Naive thymus-derived CD4-positive, alpha-beta T cell (primary cell): ENCODE results near the gene PARD3B. TPM values are rescaled to one million over a fixed set of nuclear protein-coding genes. Genes with fewer than 3 reads are reported as not detected.

Experiments used
- ATAC-seq: fragments of 150-1000 bp; cut with Tn5 transposase; 2 replicates; pipeline ENCODE4 v1.10.0; 2021; ENCODE audit warnings: mild to moderate bottlenecking, moderate library complexity
- CTCF ChIA-PET: fragments of 350-600 bp; sonication (Branson Sonifier 250); formaldehyde crosslinking; loops from one replicate; lab custom pipeline; 2021; ENCODE audit warnings: antibody characterized with exemption; lab: Charles Lee
- POLR2A ChIA-PET: fragments of 350-600 bp; sonication (Branson Sonifier 250); formaldehyde crosslinking; loops from one replicate; lab custom pipeline; 2021; ENCODE audit warnings: antibody characterized with exemption, inconsistent platforms; lab: Charles Lee
- DNase-seq, 9 donors: peaks; one replicate each; pipeline versions ENCODE4 v3.0.0 to v3.0.0-alpha.2; 2020 to 2022; ENCODE audit warnings: mixed read lengths in 1 of 9
- H3K27ac ChIP-seq: one replicate; pipeline ENCODE4 v1.7.0; 2013; ENCODE audit warnings: mild to moderate bottlenecking, low read depth, low read length, moderate library complexity
- H3K27me3 ChIP-seq, 2 donors: one replicate each; pipeline ENCODE4 v1.7.0; 2013; ENCODE audit warnings: low read length in 2 of 2, mild to moderate bottlenecking in 2 of 2, moderate library complexity in 2 of 2; ENCODE audit not compliant: control insufficient read depth in 2 of 2, insufficient read depth in 2 of 2
- H3K36me3 ChIP-seq, 3 experiments: 1 replicate in 2 of 3; 2 replicates in 1 of 3; pipeline ENCODE4 v1.7.0; 2013; ENCODE audit warnings: low read length in 3 of 3, mild to moderate bottlenecking in 3 of 3, moderate library complexity in 1 of 3; ENCODE audit not compliant: insufficient read depth in 3 of 3, control insufficient read depth in 2 of 3
- H3K4me1 ChIP-seq, 2 donors: one replicate each; pipeline ENCODE4 v1.7.0; 2013; ENCODE audit warnings: low read length in 2 of 2, mild to moderate bottlenecking in 2 of 2, moderate library complexity in 1 of 2; ENCODE audit not compliant: control insufficient read depth in 2 of 2, insufficient read depth in 2 of 2
- H3K4me3 ChIP-seq: 2 replicates; pipeline ENCODE4 v1.7.0; 2013; ENCODE audit warnings: mild to moderate bottlenecking, low read length
- H3K9me3 ChIP-seq, 3 experiments: 1 replicate in 2 of 3; 2 replicates in 1 of 3; pipeline ENCODE4 v1.7.0; 2013; ENCODE audit warnings: low read length in 3 of 3; ENCODE audit not compliant: control insufficient read depth in 2 of 3
- H3K27ac Mint-ChIP-seq, 9 donors: one replicate each; pipeline ENCODE4 v1.8.0; 2020 to 2022; ENCODE audit warnings: mixed read lengths in 9 of 9, mild to moderate bottlenecking in 8 of 9, moderate library complexity in 5 of 9, inconsistent platforms in 2 of 9
- H3K27me3 Mint-ChIP-seq, 5 donors: one replicate each; pipeline ENCODE4 v1.8.0; 2021 to 2022; ENCODE audit warnings: mixed read lengths in 5 of 5, mild to moderate bottlenecking in 1 of 5
- H3K36me3 Mint-ChIP-seq, 5 donors: one replicate each; pipeline ENCODE4 v1.8.0; 2020 to 2022; ENCODE audit warnings: mixed read lengths in 5 of 5, mild to moderate bottlenecking in 3 of 5, inconsistent platforms in 1 of 5
- H3K4me1 Mint-ChIP-seq, 7 donors: one replicate each; pipeline ENCODE4 v1.8.0; 2020 to 2022; ENCODE audit warnings: mixed read lengths in 7 of 7, mild to moderate bottlenecking in 3 of 7, inconsistent platforms in 1 of 7
- H3K4me3 Mint-ChIP-seq, 10 donors: one replicate each; pipeline ENCODE4 v1.8.0; 2020 to 2022; ENCODE audit warnings: mild to moderate bottlenecking in 10 of 10, mixed read lengths in 10 of 10, moderate library complexity in 6 of 10, inconsistent platforms in 2 of 10
- H3K9me3 Mint-ChIP-seq, 11 donors: one replicate each; pipeline ENCODE4 v1.8.0; 2020 to 2022; ENCODE audit warnings: mixed read lengths in 11 of 11, mild to moderate bottlenecking in 4 of 11, inconsistent platforms in 1 of 11, moderate library complexity in 1 of 11
- intact Hi-C, 2 donors: fragments of 100-400 bp; cut with micrococcal nuclease; formaldehyde crosslinking; loops; one replicate each; pipeline ENCODE4 v1.15.1; 2023
- polyA plus RNA-seq, 2 donors: library from polyadenylated mRNA; unstranded; fragments of 300-500 nt; fragmentation: Illumina TruSeq; gene quantifications; one replicate each; pipeline ENCODE4 v1.2.3, GENCODE V29; 2021
- total RNA-seq, 6 experiments: library from RNA in 5 of 6; stranded (reverse) in 5 of 6; gene quantifications; 1 replicate in 5 of 6; 2 replicates in 1 of 6; pipeline ENCODE4 v1.2.3 and lab custom pipeline; 2021 to 2026

PARD3B gene
- total and polyA plus RNA-seq, 7 experiments from 2014 or later: 0.22 to 4.0 (median 0.87) TPM

DNA sequence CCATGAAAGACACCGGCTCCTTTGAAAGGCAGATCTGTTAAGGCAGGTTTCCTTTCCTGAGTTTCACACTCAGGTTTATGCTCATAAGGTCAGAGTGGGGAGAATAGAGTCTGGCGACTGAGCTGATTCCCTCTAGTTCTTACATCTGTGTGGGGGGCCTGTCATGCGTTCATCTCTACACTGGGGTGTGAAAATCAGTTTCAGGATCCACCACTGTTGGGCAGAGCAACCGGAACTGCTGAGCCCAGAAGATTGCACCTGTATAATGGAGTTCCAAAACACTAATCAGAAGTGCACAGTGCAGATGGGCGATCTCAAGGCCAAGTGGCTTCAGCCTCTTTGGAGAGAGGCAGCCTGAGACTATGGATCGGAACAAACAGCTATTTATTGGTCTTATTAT lies 955.7 kb downstream of the PARD3B start:
- H3K4me3 Mint-ChIP-seq: no peak overlapping the region
- no peak overlapping the region for H3K27ac Mint-ChIP-seq
- no peak overlapping the region for H3K27ac ChIP-seq
- no peak overlapping the region for H3K4me3 ChIP-seq
- peaks cover 0 to 9% (median 0%) of the 10 kb centered on the region in 11 donors for H3K9me3 Mint-ChIP-seq
- no peaks in the 10 kb centered on the region for H3K9me3 ChIP-seq
- ATAC-seq (no peak), DNase-seq (no peak)
- no peaks in the 10 kb centered on the region for H3K4me1 ChIP-seq
- H3K36me3 ChIP-seq: no peaks in the 10 kb centered on the region
- CTCF ChIA-PET: interaction anchor here (0.6 kb wide), 1 partner anchor 447 kb away, joined by 3 read pairs; no protein-coding TSS in a partner anchor
- no peaks in the 10 kb centered on the region for H3K36me3 Mint-ChIP-seq
- H3K4me1 Mint-ChIP-seq: peaks cover 0 to 10% (median 0%) of the 10 kb centered on the region in 7 donors
- POLR2A ChIA-PET: no interaction called here
- H3K27me3 ChIP-seq: no peaks in the 10 kb centered on the region
- H3K27me3 Mint-ChIP-seq: peaks cover 0 to 14% (median 0%) of the 10 kb centered on the region in 5 donors
- intact Hi-C loops: no loop called here

DNA sequence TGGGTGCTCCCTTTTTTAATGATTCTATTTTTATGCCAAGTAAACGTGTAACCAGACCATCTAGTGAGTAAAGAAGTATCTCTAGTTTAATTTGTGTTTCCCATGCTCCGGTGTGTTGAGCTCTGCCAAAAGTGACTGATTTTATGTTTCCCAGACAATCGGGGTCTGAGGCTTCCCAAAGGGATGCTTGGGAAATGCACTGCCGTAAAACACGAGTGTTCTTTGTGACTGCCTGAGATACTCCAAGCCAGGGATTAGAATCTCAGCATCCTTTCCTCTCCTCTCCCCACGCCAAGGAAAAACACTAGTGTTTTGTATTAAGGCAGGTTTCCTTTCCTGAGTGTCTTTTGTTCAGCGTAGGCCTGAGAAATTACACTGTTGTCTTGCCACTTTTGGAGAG lies 956.6 kb downstream of the PARD3B start:
- Mint-ChIP-seq H3K36me3 (no peaks in the 10 kb centered on the region), H3K27me3 (peaks cover 0 to 14% (median 0%) of the 10 kb centered on the region in 5 donors), H3K27ac (no peak overlapping the region), H3K4me3 (no peak overlapping the region), H3K9me3 (peaks cover 0 to 9% (median 0%) of the 10 kb centered on the region in 11 donors), H3K4me1 (peaks cover 0 to 10% (median 0%) of the 10 kb centered on the region in 7 donors)
- intact Hi-C loops: no loop called here
- ATAC-seq (no peak), DNase-seq (no peak)
- Histone ChIP-seq H3K9me3 (no peaks in the 10 kb centered on the region), H3K27me3 (no peaks in the 10 kb centered on the region), H3K27ac (no peak overlapping the region), H3K4me3 (no peak overlapping the region), H3K36me3 (no peaks in the 10 kb centered on the region), H3K4me1 (no peaks in the 10 kb centered on the region)
- POLR2A ChIA-PET: no interaction called here
- CTCF ChIA-PET: interaction anchor here (0.6 kb wide), 2 partner anchors 446 to 605 kb away, joined by 3 read pairs; no protein-coding TSS in a partner anchor

DNA sequence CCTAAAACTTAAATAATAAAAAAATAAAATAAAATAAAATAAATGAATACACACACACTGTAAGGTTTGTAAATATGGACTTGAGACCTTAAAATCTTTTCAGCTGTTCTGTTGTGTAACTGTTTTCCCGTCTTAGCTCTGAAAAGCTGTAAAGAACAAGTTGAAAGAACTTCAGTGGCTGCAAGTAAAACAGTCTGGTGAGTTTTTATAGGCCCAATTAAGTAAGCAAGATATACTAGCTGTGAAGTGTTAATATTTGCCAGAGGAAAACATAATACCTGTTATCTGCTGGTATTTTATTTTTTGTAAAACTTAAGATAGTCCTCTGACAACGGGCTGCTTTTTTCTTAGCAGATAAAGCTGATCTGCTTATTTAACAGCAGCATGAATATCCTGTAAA lies 960.1 kb downstream of the PARD3B start:
- Mint-ChIP-seq H3K27me3 (peaks cover 0 to 11% (median 0%) of the 10 kb centered on the region in 5 donors), H3K27ac (no peak overlapping the region), H3K36me3 (no peaks in the 10 kb centered on the region), H3K9me3 (peaks cover 0 to 8% (median 0%) of the 10 kb centered on the region in 11 donors), H3K4me1 (peaks cover 0 to 1% (median 0%) of the 10 kb centered on the region in 7 donors), H3K4me3 (no peak overlapping the region)
- Histone ChIP-seq H3K36me3 (no peaks in the 10 kb centered on the region), H3K27me3 (no peaks in the 10 kb centered on the region), H3K9me3 (no peaks in the 10 kb centered on the region), H3K4me3 (no peak overlapping the region), H3K4me1 (no peaks in the 10 kb centered on the region), H3K27ac (no peak overlapping the region)
- intact Hi-C loops: no loop called here
- POLR2A ChIA-PET: no interaction called here
- ATAC-seq (no peak), DNase-seq (no peak)
- CTCF ChIA-PET: no interaction called here

DNA sequence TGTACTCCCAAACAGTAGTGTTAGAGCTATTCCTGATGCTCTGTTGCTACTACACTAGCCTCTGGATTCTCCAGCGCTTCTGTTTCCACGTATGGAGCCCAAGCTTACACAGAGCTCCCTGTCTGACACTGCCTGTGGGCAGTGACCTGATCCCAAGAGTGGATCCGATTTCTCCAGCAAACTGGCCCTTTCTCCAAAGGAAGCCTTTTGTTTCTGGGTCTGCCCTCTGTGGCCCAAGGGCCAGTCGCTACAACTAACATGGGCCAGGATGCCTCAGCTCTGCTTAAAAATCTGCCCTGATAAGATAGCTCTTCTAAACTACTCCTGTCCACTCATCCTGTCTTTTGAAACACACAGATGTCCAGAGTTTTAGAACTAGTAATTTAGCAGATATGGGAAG lies 964.4 kb downstream of the PARD3B start:
- intact Hi-C loops: no loop called here
- Histone ChIP-seq H3K27me3 (no peaks in the 10 kb centered on the region), H3K27ac (no peak overlapping the region), H3K4me1 (no peaks in the 10 kb centered on the region), H3K36me3 (no peaks in the 10 kb centered on the region), H3K4me3 (no peak overlapping the region), H3K9me3 (no peaks in the 10 kb centered on the region)
- no peak overlapping the region for H3K27ac Mint-ChIP-seq
- H3K27me3 Mint-ChIP-seq: peaks cover 0 to 5% (median 0%) of the 10 kb centered on the region in 5 donors
- ATAC-seq: no peak
- no peak for DNase-seq
- peaks cover 0 to 5% (median 0%) of the 10 kb centered on the region in 11 donors for H3K9me3 Mint-ChIP-seq
- POLR2A ChIA-PET: interaction anchor here (1.0 kb wide), 1 partner anchor 10 kb away, joined by 3 read pairs; no protein-coding TSS in a partner anchor
- H3K4me1 Mint-ChIP-seq: no peaks in the 10 kb centered on the region
- no peaks in the 10 kb centered on the region for H3K36me3 Mint-ChIP-seq
- CTCF ChIA-PET: no interaction called here
- H3K4me3 Mint-ChIP-seq: no peak overlapping the region

DNA sequence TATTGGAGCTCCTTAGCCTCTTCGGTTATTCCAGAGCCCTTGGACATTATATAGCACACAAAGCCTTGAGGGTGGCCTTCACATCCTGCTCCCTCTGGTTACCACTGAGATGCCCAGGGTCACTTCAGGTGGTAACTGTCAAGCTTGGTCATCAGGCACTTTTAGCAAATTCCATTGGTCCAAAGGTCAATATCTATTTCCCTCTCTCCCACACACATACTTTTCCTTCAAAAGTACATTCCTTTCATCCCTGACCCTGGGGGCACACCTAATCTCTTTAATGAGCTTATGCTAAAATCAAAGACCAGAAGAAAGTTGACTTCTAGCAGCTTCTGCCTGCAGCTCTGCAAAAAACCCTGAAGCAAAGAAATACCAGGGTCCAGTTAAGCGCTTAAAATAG lies 965.1 kb downstream of the PARD3B start:
- Mint-ChIP-seq H3K9me3 (peaks cover 0 to 5% (median 0%) of the 10 kb centered on the region in 11 donors), H3K4me1 (no peaks in the 10 kb centered on the region), H3K4me3 (no peak overlapping the region), H3K36me3 (no peaks in the 10 kb centered on the region), H3K27ac (no peak overlapping the region), H3K27me3 (peaks cover 0 to 7% (median 0%) of the 10 kb centered on the region in 5 donors)
- Histone ChIP-seq H3K36me3 (no peaks in the 10 kb centered on the region), H3K4me1 (no peaks in the 10 kb centered on the region), H3K27ac (no peak overlapping the region), H3K27me3 (no peaks in the 10 kb centered on the region), H3K4me3 (no peak overlapping the region), H3K9me3 (no peaks in the 10 kb centered on the region)
- ChIA-PET POLR2A (interaction anchor here (0.7 kb wide), 1 partner anchor 24 kb away, joined by 3 read pairs; no protein-coding TSS in a partner anchor), CTCF (no interaction called here)
- no peak for DNase-seq
- intact Hi-C loops: no loop called here
- ATAC-seq: no peak

DNA sequence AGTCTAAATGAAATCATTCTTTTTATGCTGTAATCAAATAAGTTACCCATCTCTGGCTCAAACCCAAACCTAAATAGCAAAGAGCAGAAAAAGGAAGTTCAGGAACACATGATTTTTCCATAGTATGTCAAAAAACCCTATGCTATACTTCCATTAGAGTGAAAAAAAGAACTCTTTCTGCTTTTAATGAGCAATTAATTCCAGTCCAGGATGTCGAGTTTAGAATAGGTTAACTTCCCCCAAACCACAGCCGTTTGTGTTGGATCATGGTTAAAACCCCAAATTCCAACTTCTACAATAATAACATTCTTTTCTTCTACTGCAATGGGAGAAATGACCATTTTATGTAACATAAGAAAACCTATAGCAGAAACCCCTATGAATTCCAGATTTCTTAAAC lies 965.9 kb downstream of the PARD3B start:
- intact Hi-C loops: no loop called here
- ChIA-PET CTCF (interaction anchor here (0.6 kb wide), 1 partner anchor 34 kb away, joined by 3 read pairs; no protein-coding TSS in a partner anchor), POLR2A (no interaction called here)
- H3K27me3 Mint-ChIP-seq: peaks cover 0 to 7% (median 0%) of the 10 kb centered on the region in 5 donors
- DNase-seq: no peak
- Histone ChIP-seq H3K4me3 (no peak overlapping the region), H3K27me3 (no peaks in the 10 kb centered on the region), H3K4me1 (no peaks in the 10 kb centered on the region), H3K36me3 (no peaks in the 10 kb centered on the region), H3K27ac (no peak overlapping the region), H3K9me3 (no peaks in the 10 kb centered on the region)
- H3K4me1 Mint-ChIP-seq: no peaks in the 10 kb centered on the region
- H3K9me3 Mint-ChIP-seq: peaks cover 0 to 5% (median 0%) of the 10 kb centered on the region in 11 donors
- no peak for ATAC-seq
- H3K4me3 Mint-ChIP-seq: no peak overlapping the region
- no peaks in the 10 kb centered on the region for H3K36me3 Mint-ChIP-seq
- H3K27ac Mint-ChIP-seq: no peak overlapping the region

DNA sequence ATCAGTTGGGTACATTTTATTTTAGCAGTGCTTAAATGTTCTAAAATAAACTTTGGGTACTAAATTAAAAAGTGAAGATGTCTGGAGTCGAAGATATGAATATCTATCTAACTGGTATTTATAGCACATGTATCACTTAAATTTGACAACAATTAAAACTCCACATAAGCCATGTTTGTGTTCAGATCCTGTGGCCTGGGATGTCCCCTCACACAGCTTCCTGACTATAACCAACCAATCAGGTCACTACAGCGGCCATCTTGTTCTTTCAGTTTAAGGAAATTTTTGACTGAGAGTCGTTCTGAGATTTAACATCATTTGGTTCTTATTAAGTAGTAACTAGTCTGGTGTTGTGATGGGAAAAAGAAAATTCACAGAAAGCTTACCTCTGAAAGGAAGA lies 966.4 kb downstream of the PARD3B start:
- H3K4me3 Mint-ChIP-seq: no peak overlapping the region
- ChIA-PET POLR2A (no interaction called here), CTCF (interaction anchor here (0.6 kb wide), 1 partner anchor 33 kb away, joined by 3 read pairs; no protein-coding TSS in a partner anchor)
- H3K4me1 ChIP-seq: no peaks in the 10 kb centered on the region
- no peak overlapping the region for H3K4me3 ChIP-seq
- H3K9me3 Mint-ChIP-seq: peaks cover 0 to 5% (median 0%) of the 10 kb centered on the region in 11 donors
- H3K36me3 ChIP-seq: no peaks in the 10 kb centered on the region
- no peaks in the 10 kb centered on the region for H3K27me3 ChIP-seq
- no peaks in the 10 kb centered on the region for H3K9me3 ChIP-seq
- no peak for DNase-seq
- no peak overlapping the region for H3K27ac ChIP-seq
- peaks cover 0 to 7% (median 0%) of the 10 kb centered on the region in 5 donors for H3K27me3 Mint-ChIP-seq
- intact Hi-C loops: no loop called here
- no peaks in the 10 kb centered on the region for H3K36me3 Mint-ChIP-seq
- no peak for ATAC-seq
- no peak overlapping the region for H3K27ac Mint-ChIP-seq
- no peaks in the 10 kb centered on the region for H3K4me1 Mint-ChIP-seq
